Measurements from ENCODE around the gene MYOM1.

GRCh38 chr18:3040173-3040572 is 179.6 kb downstream of the MYOM1 start:
- TF ChIP-seq POLR2AphosphoS5 (IDR thresholded peaks at IDR 0.05; ENCODE audit: low read depth, low read length) (no peak), REST (IDR thresholded peaks at IDR 0.05; ENCODE audit: insufficient read depth in 1 of 2, low read depth in 2 of 2, low read length in 2 of 2) (no peak), TAF1 (IDR thresholded peaks at IDR 0.05; ENCODE audit: borderline replicate concordance, insufficient read depth, low read length) (no peak), SIN3A (IDR thresholded peaks at IDR 0.05; ENCODE audit: borderline replicate concordance, insufficient read depth, low read length) (no peak), FOXP2 (optimal IDR thresholded peaks at IDR 0.05; ENCODE audit: borderline replicate concordance, extremely low read depth, extremely low read length, insufficient read depth) (no peak)
